Measurements from ENCODE around the gene CEP126.

Gene CEP126

GRCh38 chr11:101944923-101945322 lies 30.1 kb downstream of the CEP126 start:
- no peak overlapping the region for H3K4me2 ChIP-seq (ENCODE audit: low read length)
- no peak overlapping the region for H3K27ac ChIP-seq (ENCODE audit: low read length)
- H3K36me3 ChIP-seq (replicated peaks; ENCODE audit: low read depth, low read length): no peaks in the 10 kb centered on the region
- H3K9ac ChIP-seq (ENCODE audit: low read length): no peak overlapping the region
- no peak overlapping the region for H2AFZ ChIP-seq (ENCODE audit: low read depth, low read length)
- no peak overlapping the region for H3K4me3 ChIP-seq (ENCODE audit: low read length)
- TF ChIP-seq CTCF (IDR thresholded peaks at IDR 0.05; ENCODE audit: low read depth, low read length) (no peak), EZH2phosphoT487 (IDR thresholded peaks at IDR 0.05; ENCODE audit: low read depth) (no peak)
- no peaks in the 10 kb centered on the region for H4K20me1 ChIP-seq (ENCODE audit: insufficient read depth, low read length)
- no peaks in the 10 kb centered on the region for H3K79me2 ChIP-seq (ENCODE audit: low read length)
- H3K4me1 ChIP-seq (ENCODE audit: low read length): peaks cover 15% of the 10 kb centered on the region
- no peaks in the 10 kb centered on the region for H3K9me3 ChIP-seq (ENCODE audit: insufficient read depth, low read length)
- H3K27me3 ChIP-seq (ENCODE audit: low read depth, low read length): no peaks in the 10 kb centered on the region

GRCh38 chr11:101945448-101945847 lies 30.6 kb downstream of the CEP126 start:
- Histone ChIP-seq H3K27ac (ENCODE audit: low read length) (no peak overlapping the region), H3K4me1 (ENCODE audit: low read length) (peaks cover 15% of the 10 kb centered on the region), H3K4me3 (ENCODE audit: low read length) (no peak overlapping the region), H3K79me2 (ENCODE audit: low read length) (no peaks in the 10 kb centered on the region), H4K20me1 (ENCODE audit: insufficient read depth, low read length) (no peaks in the 10 kb centered on the region), H3K36me3 (replicated peaks; ENCODE audit: low read depth, low read length) (no peaks in the 10 kb centered on the region), H3K9ac (ENCODE audit: low read length) (no peak overlapping the region), H3K9me3 (ENCODE audit: insufficient read depth, low read length) (no peaks in the 10 kb centered on the region), H3K27me3 (ENCODE audit: low read depth, low read length) (no peaks in the 10 kb centered on the region), H3K4me2 (ENCODE audit: low read length) (no peak overlapping the region), H2AFZ (ENCODE audit: low read depth, low read length) (no peak overlapping the region)
- TF ChIP-seq EZH2phosphoT487 (IDR thresholded peaks at IDR 0.05; ENCODE audit: low read depth) (no peak), CTCF (IDR thresholded peaks at IDR 0.05; ENCODE audit: low read depth, low read length) (no peak)

- no peaks in the 10 kb centered on the region for H3K9me3 ChIP-seq (ENCODE audit: insufficient read depth, low read length)
- no peak overlapping the region for H3K9ac ChIP-seq (ENCODE audit: low read length)
- no peak overlapping the region for H2AFZ ChIP-seq (ENCODE audit: low read depth, low read length)
- H3K27me3 ChIP-seq (ENCODE audit: low read depth, low read length): no peaks in the 10 kb centered on the region
- no peak overlapping the region for H3K4me3 ChIP-seq (ENCODE audit: low read length)
- no peaks in the 10 kb centered on the region for H3K79me2 ChIP-seq (ENCODE audit: low read length)
- H3K4me1 ChIP-seq (ENCODE audit: low read length): peaks cover 1% of the 10 kb centered on the region; the same call in 1 of the 2 replicates
- H3K27ac ChIP-seq (ENCODE audit: low read length): no peak overlapping the region
- no peaks in the 10 kb centered on the region for H3K36me3 ChIP-seq (replicated peaks; ENCODE audit: low read depth, low read length)
- H3K4me2 ChIP-seq (ENCODE audit: low read length): no peak overlapping the region
- TF ChIP-seq CTCF (IDR thresholded peaks at IDR 0.05; ENCODE audit: low read depth, low read length): no peak
- no peaks in the 10 kb centered on the region for H4K20me1 ChIP-seq (ENCODE audit: insufficient read depth, low read length)
Observed at GRCh38 chr11:101949680-101950220, 34.9 kb downstream of the CEP126 start.

GRCh38 chr11:101955278-101955677 lies 40.5 kb downstream of the CEP126 start:
- no peaks in the 10 kb centered on the region for H3K9me3 ChIP-seq (ENCODE audit: insufficient read depth, low read length)
- no peaks in the 10 kb centered on the region for H3K36me3 ChIP-seq (replicated peaks; ENCODE audit: low read depth, low read length)
- TF ChIP-seq CTCF (IDR thresholded peaks at IDR 0.05; ENCODE audit: low read depth, low read length): no peak
- TF ChIP-seq EZH2phosphoT487 (IDR thresholded peaks at IDR 0.05; ENCODE audit: low read depth): no peak
- H3K9ac ChIP-seq (ENCODE audit: low read length): no peak overlapping the region
- no peaks in the 10 kb centered on the region for H4K20me1 ChIP-seq (ENCODE audit: insufficient read depth, low read length)
- no peak overlapping the region for H3K27ac ChIP-seq (ENCODE audit: low read length)
- no peak overlapping the region for H3K4me2 ChIP-seq (ENCODE audit: low read length)
- no peaks in the 10 kb centered on the region for H3K27me3 ChIP-seq (ENCODE audit: low read depth, low read length)
- H3K4me1 ChIP-seq (ENCODE audit: low read length): no peaks in the 10 kb centered on the region
- no peak overlapping the region for H3K4me3 ChIP-seq (ENCODE audit: low read length)
- H3K79me2 ChIP-seq (ENCODE audit: low read length): no peaks in the 10 kb centered on the region
- no peak overlapping the region for H2AFZ ChIP-seq (ENCODE audit: low read depth, low read length)

Measured in OCI-LY3 (cell line).